H1 (cell line): ENCODE data around the gene SLC24A1.

Source experiments
- CREB1 ChIP-seq: IDR thresholded peaks from 2 replicates; pipeline ENCODE4 v1.6.1; 2012; ENCODE audit warnings: inconsistent platforms
- CTCF ChIP-seq, 3 experiments: IDR thresholded peaks; 1 replicate in 2 of 3; 2 replicates in 1 of 3; pipeline versions ENCODE4 v1.5.1 to v1.6.1; 2011; ENCODE audit warnings: low read length in 3 of 3, mild to moderate bottlenecking in 3 of 3, inconsistent platforms in 2 of 3, low read depth in 1 of 3, moderate library complexity in 1 of 3; ENCODE audit not compliant: insufficient read depth in 1 of 3; ENCODE audit errors: control extremely low read depth in 1 of 3
- EP300 ChIP-seq, 2 experiments: IDR thresholded peaks; 1 replicate in 1 of 2; 2 replicates in 1 of 2; pipeline ENCODE4 v1.6.1; 2011 to 2012; ENCODE audit warnings: low read depth in 2 of 2, low read length in 2 of 2, mild to moderate bottlenecking in 2 of 2, borderline replicate concordance in 1 of 2, inconsistent platforms in 1 of 2, moderate library complexity in 1 of 2
- EZH2 ChIP-seq: fragments of 200-600 bp; sonication (generic); IDR thresholded peaks from 2 replicates; pipeline ENCODE4 v1.7.1; 2012; ENCODE audit warnings: low read depth, mild to moderate bottlenecking, moderate library complexity, low read length, inconsistent platforms; ENCODE audit not compliant: severe bottlenecking
- FOSL1 ChIP-seq: IDR thresholded peaks from 2 replicates; pipeline ENCODE4 v1.6.1; 2011; ENCODE audit warnings: mild to moderate bottlenecking, low read depth, low read length, moderate library complexity; ENCODE audit not compliant: insufficient read depth
- HDAC2 ChIP-seq, 2 experiments: fragments of 300-600 bp in 1 of 2; sonication (generic) in 1 of 2; IDR thresholded peaks; 2 replicates each; pipeline ENCODE4 v1.6.1; 2011 to 2012; ENCODE audit warnings: low read depth in 2 of 2, low read length in 2 of 2, mild to moderate bottlenecking in 2 of 2, moderate library complexity in 2 of 2, borderline replicate concordance in 1 of 2, inconsistent platforms in 1 of 2
- MAFK ChIP-seq: IDR thresholded peaks from 2 replicates; pipeline ENCODE4 v1.6.1; 2012; ENCODE audit warnings: low read depth, mild to moderate bottlenecking, improper control_type of control experiment, low read length
- MAX ChIP-seq: IDR thresholded peaks from 2 replicates; pipeline ENCODE4 v1.6.1; 2012; ENCODE audit warnings: inconsistent platforms
- PHF8 ChIP-seq: fragments of 200-600 bp; sonication (generic); conservative IDR thresholded peaks from 2 replicates; pipeline ENCODE4 v1.7.1; 2012; ENCODE audit warnings: low read depth, mild to moderate bottlenecking, inconsistent platforms, low read length, moderate library complexity
- POLR2A ChIP-seq, 2 experiments: IDR thresholded peaks; 1 replicate in 1 of 2; 2 replicates in 1 of 2; pipeline ENCODE4 v1.6.1; 2011; ENCODE audit warnings: low read depth in 2 of 2, low read length in 2 of 2, mild to moderate bottlenecking in 2 of 2; ENCODE audit errors: control extremely low read depth in 1 of 2
- POLR2AphosphoS5 ChIP-seq: IDR thresholded peaks from 2 replicates; pipeline ENCODE4 v1.6.1; 2011; ENCODE audit warnings: low read depth, low read length
- TBP ChIP-seq: IDR thresholded peaks from 2 replicates; pipeline ENCODE4 v1.6.1; 2011; ENCODE audit warnings: low read depth, low read length, improper control_type of control experiment
- TCF12 ChIP-seq: IDR thresholded peaks from 2 replicates; pipeline ENCODE4 v1.6.1; 2011; ENCODE audit warnings: low read depth, mild to moderate bottlenecking, low read length

GRCh38 chr15:65583701-65584100, 38.0 kb upstream of the SLC24A1 start:
- no peak for TF ChIP-seq HDAC2 (IDR thresholded peaks at IDR 0.05; ENCODE audit: borderline replicate concordance in 1 of 2, low read depth in 2 of 2, low read length in 2 of 2)
- TF ChIP-seq FOSL1: no peak
- no peak for TF ChIP-seq POLR2A (IDR thresholded peaks at IDR 0.05; ENCODE audit: control extremely low read depth in 1 of 2, low read depth in 2 of 2, low read length in 2 of 2)
- no peak for TF ChIP-seq CTCF (IDR thresholded peaks at IDR 0.05; ENCODE audit: control extremely low read depth in 1 of 3, insufficient read depth in 1 of 3, low read depth in 1 of 3, low read length in 3 of 3)
- TF ChIP-seq POLR2AphosphoS5: no peak
- TF ChIP-seq CREB1: no peak
- no peak for TF ChIP-seq MAX
- TF ChIP-seq TCF12: no peak
- TF ChIP-seq TBP: no peak
- no peak for TF ChIP-seq PHF8
- TF ChIP-seq EP300 (IDR thresholded peaks at IDR 0.05; ENCODE audit: borderline replicate concordance in 1 of 2, low read depth in 2 of 2, low read length in 2 of 2): no peak
- no peak for TF ChIP-seq EZH2
- TF ChIP-seq MAFK: no peak
